ENCODE measurements around the gene CASP8.

DNA sequence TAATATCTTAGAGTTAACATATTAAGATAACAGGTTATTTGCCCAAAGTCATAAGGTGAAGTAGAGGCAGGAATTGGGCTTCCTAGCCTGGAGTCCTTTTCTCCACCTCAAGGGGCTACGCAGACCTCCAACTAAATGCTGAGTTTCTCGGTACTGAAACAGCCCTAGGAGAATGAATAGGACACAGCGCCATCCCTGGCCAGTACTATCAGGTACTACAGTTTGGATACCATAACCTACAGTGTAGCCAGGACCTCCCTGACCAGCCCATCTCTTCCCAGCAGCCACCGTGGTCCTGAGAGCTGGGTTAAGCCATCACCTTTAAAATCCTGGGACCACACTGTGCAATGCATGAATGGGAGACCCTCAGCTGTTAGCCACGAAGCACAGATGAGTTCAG lies 15.7 kb downstream of the CASP8 start:
- TF ChIP-seq, protein P1, sequence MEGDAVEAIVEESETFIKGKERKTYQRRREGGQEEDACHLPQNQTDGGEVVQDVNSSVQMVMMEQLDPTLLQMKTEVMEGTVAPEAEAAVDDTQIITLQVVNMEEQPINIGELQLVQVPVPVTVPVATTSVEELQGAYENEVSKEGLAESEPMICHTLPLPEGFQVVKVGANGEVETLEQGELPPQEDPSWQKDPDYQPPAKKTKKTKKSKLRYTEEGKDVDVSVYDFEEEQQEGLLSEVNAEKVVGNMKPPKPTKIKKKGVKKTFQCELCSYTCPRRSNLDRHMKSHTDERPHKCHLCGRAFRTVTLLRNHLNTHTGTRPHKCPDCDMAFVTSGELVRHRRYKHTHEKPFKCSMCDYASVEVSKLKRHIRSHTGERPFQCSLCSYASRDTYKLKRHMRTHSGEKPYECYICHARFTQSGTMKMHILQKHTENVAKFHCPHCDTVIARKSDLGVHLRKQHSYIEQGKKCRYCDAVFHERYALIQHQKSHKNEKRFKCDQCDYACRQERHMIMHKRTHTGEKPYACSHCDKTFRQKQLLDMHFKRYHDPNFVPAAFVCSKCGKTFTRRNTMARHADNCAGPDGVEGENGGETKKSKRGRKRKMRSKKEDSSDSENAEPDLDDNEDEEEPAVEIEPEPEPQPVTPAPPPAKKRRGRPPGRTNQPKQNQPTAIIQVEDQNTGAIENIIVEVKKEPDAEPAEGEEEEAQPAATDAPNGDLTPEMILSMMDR (IDR thresholded peaks at IDR 0.05): no peak
- TF ChIP-seq POLR2A (IDR thresholded peaks at IDR 0.05) (no peak), EP300 (IDR thresholded peaks at IDR 0.05) (no peak)
